Sigmoid colon (tissue), 7 donors: ENCODE results near the gene MCAT. TPM values are rescaled to one million over a fixed set of nuclear protein-coding genes. Genes with fewer than 3 reads are reported as not detected.

ENCODE experiments used
- DNase-seq: peaks from one replicate; pipeline ENCODE4 v3.0.0-alpha.2; 2019
- H3K27ac ChIP-seq, 4 donors: fragments of 200-600 bp; sonication (generic); one replicate each; pipeline ENCODE4 v1.5.1; 2016 to 2019; ENCODE audit warnings: mild to moderate bottlenecking in 1 of 4
- H3K27me3 ChIP-seq, 3 donors: fragments of 200-600 bp; sonication (generic); one replicate each; pipeline ENCODE4 v1.5.1; 2019; ENCODE audit warnings: mild to moderate bottlenecking in 1 of 3
- H3K36me3 ChIP-seq, 4 donors: fragments of 200-600 bp; sonication (generic); one replicate each; pipeline ENCODE4 v1.5.1; 2016 to 2019
- H3K4me1 ChIP-seq, 4 donors: fragments of 200-600 bp; sonication (generic); one replicate each; pipeline ENCODE4 v1.5.1; 2017 to 2019
- H3K4me3 ChIP-seq, 4 donors: fragments of 200-600 bp; sonication (generic); one replicate each; pipeline ENCODE4 v1.5.1; 2017 to 2019; ENCODE audit warnings: mild to moderate bottlenecking in 2 of 4, moderate library complexity in 1 of 4
- H3K9me3 ChIP-seq, 4 donors: fragments of 200-600 bp in 3 of 4; sonication (generic) in 3 of 4; one replicate each; pipeline versions ENCODE4 v1.5.1 to v1.6.1; 2013 to 2019
- CTCF ChIP-seq, 4 experiments: fragments of 450-650 bp in 3 of 4; fragments of 200-600 bp in 1 of 4; IDR thresholded peaks; one replicate each; pipeline ENCODE4 v1.5.1; 2016 to 2019; ENCODE audit warnings: antibody characterized with exemption in 4 of 4, mild to moderate bottlenecking in 3 of 4, moderate library complexity in 2 of 4
- EP300 ChIP-seq, 4 donors: sonication (generic); formaldehyde crosslinking; IDR thresholded peaks; one replicate each; pipeline ENCODE4 v1.6.1; 2017; ENCODE audit warnings: antibody characterized with exemption in 4 of 4
- POLR2A ChIP-seq, 2 donors: fragments of 450-650 bp; IDR thresholded peaks; one replicate each; pipeline ENCODE4 v1.6.1; 2016; ENCODE audit warnings: antibody characterized with exemption in 2 of 2, mild to moderate bottlenecking in 2 of 2, moderate library complexity in 2 of 2
- POLR2AphosphoS5 ChIP-seq, 4 donors: sonication (generic); formaldehyde crosslinking; IDR thresholded peaks; one replicate each; pipeline ENCODE4 v1.6.1; 2017; ENCODE audit warnings: antibody characterized with exemption in 4 of 4
- WGBS, 2 donors: extraction: QIAGEN DNeasy Blood & Tissue Kit; methylation state at CpG; one replicate each; pipeline ENCODE4 v1.1.7; 2013; 5-methylcytosine and 5-hydroxymethylcytosine counted together
- intact Hi-C: fragments of 100-400 bp; cut with DNase I; formaldehyde crosslinking; loops from one replicate; pipeline ENCODE4 v1.15.1; 2023
- polyA plus RNA-seq, 3 donors: library from polyadenylated mRNA; stranded (reverse); fragments of 200-250 nt; gene quantifications; one replicate each; pipeline ENCODE4 v1.2.3, GENCODE V29; 2013
- total RNA-seq, 4 donors: library from RNA; depleted of rRNA; stranded (reverse); fragments of >200 nt; gene quantifications; one replicate each; pipeline ENCODE4 v1.1.0, GENCODE V29; 2016
- donor health status: healthy with polysubstance abuse.
- donor health status: Bipolar disorder and iron deficiency.
- donor health status: healthy.

MCAT gene
- total and polyA plus RNA-seq, 7 donors: 10.2 to 23.4 (median 16.8) TPM

- DNase-seq: no peak
- Histone ChIP-seq H3K9me3 (no peaks in the 10 kb centered on the region), H3K4me3 (no peak overlapping the region), H3K27me3 (no peaks in the 10 kb centered on the region), H3K36me3 (no peaks in the 10 kb centered on the region), H3K4me1 (peaks cover 0 to 12% (median 9%) of the 10 kb centered on the region in 4 donors), H3K27ac (no peak overlapping the region)
- 31 to 75% methylated on average over 19 of the region's 19 CpGs for WGBS, 2 donors
- intact Hi-C loops: no loop called here
- TF ChIP-seq POLR2A (IDR thresholded peaks at IDR 0.05): no peak
- no peak for TF ChIP-seq POLR2AphosphoS5 (IDR thresholded peaks at IDR 0.05)
- TF ChIP-seq CTCF (IDR thresholded peaks at IDR 0.05): no peak
- TF ChIP-seq EP300 (IDR thresholded peaks at IDR 0.05): no peak
These were observed 57.3 kb downstream of the MCAT start for GRCh38 chr22:43085658-43086606.

Other genes with a start within 250 kb of the MCAT start
- gene PACSIN2, start 128.2 kb downstream of the MCAT start, total RNA-seq: 10 to 100 TPM; 44.2 to 52.3 (median 48.3) TPM
- gene PACSIN2, start 128.2 kb downstream of the MCAT start, polyA plus RNA-seq: 100 to 1,000 TPM in 1 of 3 donors, 10 to 100 TPM in 2; 75.1 to 126 (median 91.4) TPM
- gene TTLL1, start 54.0 kb downstream of the MCAT start, total RNA-seq: 1 to 10 TPM; 4.3 to 6.4 (median 5.5) TPM
- gene TTLL1, start 54.0 kb downstream of the MCAT start, polyA plus RNA-seq: 1 to 10 TPM; 2.4 to 3.7 (median 3.0) TPM
- not detected for gene BIK, start 32.6 kb downstream of the MCAT start, total RNA-seq
- 10 to 100 TPM; 29.6 to 39.1 (median 35.4) TPM for gene BIK, start 32.6 kb downstream of the MCAT start, polyA plus RNA-seq
- gene TSPO, start 8.2 kb upstream of the MCAT start, total RNA-seq: 100 to 1,000 TPM; 126 to 219 (median 157) TPM
- 100 to 1,000 TPM; 395 to 513 (median 443) TPM for gene TSPO, start 8.2 kb upstream of the MCAT start, polyA plus RNA-seq
- gene TTLL12, start 43.7 kb upstream of the MCAT start, total RNA-seq: 10 to 100 TPM; 13.2 to 21.3 (median 16.2) TPM
- gene TTLL12, start 43.7 kb upstream of the MCAT start, polyA plus RNA-seq: 100 to 1,000 TPM in 1 of 3 donors, 10 to 100 TPM in 2; 83.5 to 127 (median 99.0) TPM
- under 1 TPM; 0.33 to 0.81 (median 0.46) TPM for gene SCUBE1, start 200.0 kb upstream of the MCAT start, total RNA-seq
- 1 to 10 TPM in 1 of 3 donors, under 1 TPM in 2; 0.23 to 1.1 (median 0.60) TPM for gene SCUBE1, start 200.0 kb upstream of the MCAT start, polyA plus RNA-seq